WERI-Rb-1 (cell line): Measurements from ENCODE around the gene RABL6.

Source experiments
- DNase-seq: peaks from one replicate; pipeline ENCODE4 v3.0.0-alpha.2; 2020
- H3K27ac ChIP-seq: fragments of 250-450 bp; sonication (Bioruptor Pico); 2 replicates; pipeline ENCODE4 v1.5.1; 2020; ENCODE audit warnings: mild to moderate bottlenecking, moderate library complexity
- H3K27me3 ChIP-seq: fragments of 250-450 bp; sonication (Bioruptor Pico); 2 replicates; pipeline ENCODE4 v1.5.1; 2021; ENCODE audit warnings: mild to moderate bottlenecking, low read depth, moderate library complexity; ENCODE audit not compliant: insufficient read depth, severe bottlenecking
- H3K36me3 ChIP-seq: fragments of 250-450 bp; sonication (Bioruptor Pico); 2 replicates; pipeline ENCODE4 v1.5.1; 2020; ENCODE audit warnings: mild to moderate bottlenecking, moderate library complexity
- H3K4me3 ChIP-seq: 2 replicates; pipeline ENCODE4 v1.5.1; 2011; ENCODE audit warnings: low read depth, mild to moderate bottlenecking, control low read depth, low read length
- H3K9me3 ChIP-seq: fragments of 250-450 bp; sonication (Bioruptor Pico); 2 replicates; pipeline ENCODE4 v1.5.1; 2021; ENCODE audit warnings: mild to moderate bottlenecking, moderate library complexity; ENCODE audit not compliant: severe bottlenecking
- TF ChIP-seq, protein P1 (sequence below): IDR thresholded peaks from 2 replicates; pipeline ENCODE4 v1.5.1; 2011; ENCODE audit warnings: low read depth, mild to moderate bottlenecking, control low read depth, inconsistent platforms, low read length

RABL6 gene

GRCh38 chr9:136826703-136827582, 19.2 kb downstream of the RABL6 start:
- no peaks in the 10 kb centered on the region for H3K27me3 ChIP-seq
- no peak for DNase-seq
- H3K9me3 ChIP-seq = no peaks in the 10 kb centered on the region
- no peak overlapping the region for H3K4me3 ChIP-seq
- TF ChIP-seq, protein P1, sequence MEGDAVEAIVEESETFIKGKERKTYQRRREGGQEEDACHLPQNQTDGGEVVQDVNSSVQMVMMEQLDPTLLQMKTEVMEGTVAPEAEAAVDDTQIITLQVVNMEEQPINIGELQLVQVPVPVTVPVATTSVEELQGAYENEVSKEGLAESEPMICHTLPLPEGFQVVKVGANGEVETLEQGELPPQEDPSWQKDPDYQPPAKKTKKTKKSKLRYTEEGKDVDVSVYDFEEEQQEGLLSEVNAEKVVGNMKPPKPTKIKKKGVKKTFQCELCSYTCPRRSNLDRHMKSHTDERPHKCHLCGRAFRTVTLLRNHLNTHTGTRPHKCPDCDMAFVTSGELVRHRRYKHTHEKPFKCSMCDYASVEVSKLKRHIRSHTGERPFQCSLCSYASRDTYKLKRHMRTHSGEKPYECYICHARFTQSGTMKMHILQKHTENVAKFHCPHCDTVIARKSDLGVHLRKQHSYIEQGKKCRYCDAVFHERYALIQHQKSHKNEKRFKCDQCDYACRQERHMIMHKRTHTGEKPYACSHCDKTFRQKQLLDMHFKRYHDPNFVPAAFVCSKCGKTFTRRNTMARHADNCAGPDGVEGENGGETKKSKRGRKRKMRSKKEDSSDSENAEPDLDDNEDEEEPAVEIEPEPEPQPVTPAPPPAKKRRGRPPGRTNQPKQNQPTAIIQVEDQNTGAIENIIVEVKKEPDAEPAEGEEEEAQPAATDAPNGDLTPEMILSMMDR = no peak
- H3K36me3 ChIP-seq = peaks cover 83% of the 10 kb centered on the region
- H3K27ac ChIP-seq = no peak overlapping the region

GRCh38 chr9:136827794-136828473, 20.2 kb downstream of the RABL6 start:
- no peak overlapping the region for H3K27ac ChIP-seq
- no peak overlapping the region for H3K4me3 ChIP-seq
- peaks cover 90% of the 10 kb centered on the region for H3K36me3 ChIP-seq
- TF ChIP-seq, protein P1 = no peak
- no peak for DNase-seq
- no peaks in the 10 kb centered on the region for H3K27me3 ChIP-seq
- H3K9me3 ChIP-seq = no peaks in the 10 kb centered on the region

- DNase-seq = no peak
- Histone ChIP-seq H3K27ac (no peak overlapping the region), H3K36me3 (peaks cover 87% of the 10 kb centered on the region), H3K27me3 (no peaks in the 10 kb centered on the region), H3K9me3 (no peaks in the 10 kb centered on the region), H3K4me3 (no peak overlapping the region)
- TF ChIP-seq, protein P1 = no peak
Observed at GRCh38 chr9:136828474-136829140, 20.9 kb downstream of the RABL6 start.

DNA sequence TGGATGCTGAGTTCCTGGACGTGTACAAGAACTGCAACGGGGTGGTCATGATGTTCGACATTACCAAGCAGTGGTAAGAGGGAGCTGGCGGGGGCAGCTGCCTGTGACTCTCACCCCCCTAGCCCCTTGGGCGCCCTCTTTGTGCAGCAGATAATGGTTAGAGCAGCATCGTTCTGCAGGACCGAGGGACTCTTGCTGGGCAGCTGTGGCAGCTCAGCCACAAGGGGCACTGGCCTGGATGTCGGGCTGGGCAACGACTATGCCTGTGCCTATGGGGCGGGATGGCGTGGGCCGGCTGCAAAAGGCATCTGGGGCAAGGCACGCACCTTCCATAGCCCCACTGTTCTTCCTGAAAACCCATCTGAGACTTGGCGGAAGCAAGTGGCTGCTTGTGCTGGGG, 21.7 kb downstream of the RABL6 start:
- Histone ChIP-seq H3K27ac (no peak overlapping the region), H3K9me3 (no peaks in the 10 kb centered on the region), H3K4me3 (no peak overlapping the region), H3K36me3 (peaks cover 86% of the 10 kb centered on the region), H3K27me3 (no peaks in the 10 kb centered on the region)
- TF ChIP-seq, protein P1 = no peak
- no peak for DNase-seq

GRCh38 chr9:136829981-136830885, 22.5 kb downstream of the RABL6 start:
- TF ChIP-seq, protein P1 = no peak
- Histone ChIP-seq H3K9me3 (no peaks in the 10 kb centered on the region), H3K36me3 (peaks cover 82% of the 10 kb centered on the region), H3K4me3 (no peak overlapping the region), H3K27me3 (no peaks in the 10 kb centered on the region), H3K27ac (no peak overlapping the region)
- no peak for DNase-seq
